H1 (cell line): ENCODE measurements around the gene AGAP3. TPM values are rescaled to one million over a fixed set of nuclear protein-coding genes. Genes with fewer than 3 reads are reported as not detected.

ENCODE experiments used
- TAF7 ChIP-seq: optimal IDR thresholded peaks from 2 replicates; pipeline ENCODE3; 2011; ENCODE audit warnings: low read depth, mild to moderate bottlenecking, inconsistent platforms, low read length, moderate library complexity, borderline replicate concordance
- polyA plus RNA-seq, 7 experiments: library from polyadenylated mRNA; depleted of rRNA in 3 of 7; stranded (reverse) in 5 of 7; unstranded in 2 of 7; fragments of >200 nt in 5 of 7; fragments of 200-250 nt in 2 of 7; gene quantifications; 1 replicate in 5 of 7; 2 replicates in 1 of 7; 4 replicates in 1 of 7; pipeline versions ENCODE4 v1.2.1 to v1.2.3, GENCODE V29; 2011 to 2013; ENCODE audit warnings: missing spikeins in 2 of 7, mixed read lengths in 2 of 7
- total RNA-seq: library from RNA; stranded (reverse); fragmentation: NEBNext Ultra II Directional; extraction: Animal tissue kit (Norgen Biotek cat#: 25700); gene quantifications from 2 replicates; pipeline ENCODE4 v1.2.1, GENCODE V29; 2021

AGAP3 gene
- total and polyA plus RNA-seq, 2 of the 8 experiments (the other 6 are each of a cell fraction or from before 2014, with no cell fraction given), result 66.4 to 120 TPM

DNA sequence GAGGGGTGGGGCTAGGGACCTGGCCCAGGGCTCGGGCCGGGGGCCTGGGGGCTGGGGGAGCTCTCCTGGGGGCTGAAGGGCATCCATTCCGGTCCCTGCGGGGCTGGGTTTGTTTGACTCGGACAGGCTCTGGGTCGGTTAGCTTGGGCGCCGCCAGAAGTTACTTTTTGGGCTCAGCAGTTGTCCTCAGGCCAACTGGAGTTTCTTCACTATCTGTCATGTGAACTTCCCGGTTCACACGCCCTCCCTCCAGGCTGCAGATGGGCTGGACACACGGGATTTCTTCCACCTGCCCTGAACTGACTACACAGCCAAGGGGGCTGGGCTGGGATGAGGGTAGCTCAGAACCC, 23.1 kb upstream of the AGAP3 start (continued):
- no peak for TF ChIP-seq TAF7
- TF ChIP-seq, all 59 proteins: peak for 0
